NT2/D1 (cell line): ENCODE data around the gene CRAMP1.

Experiments used
- YY1 ChIP-seq: IDR thresholded peaks from 2 replicates; pipeline ENCODE4 v1.6.1; 2011; ENCODE audit not compliant: insufficient read length, insufficient read depth
- ZNF274 ChIP-seq: IDR thresholded peaks from 2 replicates; pipeline ENCODE4 v1.6.1; 2011; ENCODE audit warnings: mild to moderate bottlenecking, low read depth, low read length

- TF ChIP-seq YY1 (no peak), ZNF274 (no peak)
Observed at GRCh38 chr16:1669698-1670097, 57.5 kb downstream of the CRAMP1 start.
